C1 segment of cervical spinal cord (tissue), 14 donors: ENCODE results near the gene TAF9.
"Not testable (repeated sequence)": the region's sequence is repeated elsewhere in the genome, so short reads cannot be mapped to it uniquely, and the experiment has no call there.

Experiments
- DNase-seq, 14 donors: peaks; one replicate each; lab custom pipeline; 2025; lab: John Stamatoyannopoulos, UW

The TAF9 gene

DNA sequence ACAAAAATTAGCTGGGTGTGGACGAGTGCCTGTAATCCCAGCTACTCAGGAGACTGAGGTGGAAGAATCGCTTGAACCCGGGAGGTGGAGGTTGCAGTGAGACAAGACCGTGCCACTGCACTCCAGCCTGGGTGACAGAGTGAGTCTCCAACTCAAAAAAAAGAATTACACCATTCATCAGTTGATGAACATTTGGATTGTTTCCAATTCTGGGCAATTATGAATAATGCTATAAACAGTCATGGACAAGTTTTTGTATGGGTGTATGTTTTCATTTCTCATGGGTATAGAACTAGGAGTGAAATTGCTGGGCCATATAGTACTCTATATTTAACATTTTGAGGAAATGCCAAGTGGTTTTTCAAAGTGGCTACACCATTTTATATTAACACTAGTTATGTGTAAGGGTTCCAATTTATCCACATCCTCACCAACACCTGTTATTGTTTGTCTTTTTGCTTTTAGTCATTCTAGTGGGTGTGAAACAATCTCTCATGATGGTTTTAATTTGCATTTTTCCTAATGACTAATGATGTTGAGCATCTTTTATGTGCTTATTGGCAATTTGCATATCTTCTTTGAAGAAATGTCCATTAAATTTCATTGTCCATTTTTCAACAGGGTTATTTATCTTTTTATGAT is 27.7 kb downstream of the TAF9 start:
- no peak for DNase-seq

DNA sequence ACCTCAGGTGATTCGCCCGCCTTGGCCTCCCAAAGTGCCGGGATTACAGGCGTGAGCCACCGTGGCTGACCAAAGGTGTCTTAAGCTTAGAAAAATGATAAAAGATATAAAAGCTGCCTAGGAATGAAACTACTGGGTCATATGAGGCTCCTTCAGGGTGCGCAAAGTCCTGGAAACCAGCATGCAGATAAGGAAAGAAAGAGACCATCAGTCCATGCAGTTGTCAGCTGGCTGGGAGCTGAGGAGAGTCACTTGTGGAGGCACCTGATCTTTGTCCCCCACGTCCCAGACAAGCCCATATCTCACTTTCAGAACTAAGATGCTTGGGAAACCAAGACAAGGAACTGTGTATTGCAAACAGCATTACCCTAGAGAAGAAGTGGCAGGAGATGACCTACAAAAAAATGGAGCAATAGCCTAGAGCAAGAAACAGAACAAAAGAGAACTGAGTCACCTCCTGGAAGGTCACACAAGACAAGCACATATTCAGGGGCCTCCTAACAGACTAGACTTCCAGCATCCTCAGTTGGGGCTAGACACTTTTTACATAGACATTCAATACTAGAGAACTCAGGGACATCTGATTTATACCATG is 33.9 kb downstream of the TAF9 start:
- no peak for DNase-seq

DNA sequence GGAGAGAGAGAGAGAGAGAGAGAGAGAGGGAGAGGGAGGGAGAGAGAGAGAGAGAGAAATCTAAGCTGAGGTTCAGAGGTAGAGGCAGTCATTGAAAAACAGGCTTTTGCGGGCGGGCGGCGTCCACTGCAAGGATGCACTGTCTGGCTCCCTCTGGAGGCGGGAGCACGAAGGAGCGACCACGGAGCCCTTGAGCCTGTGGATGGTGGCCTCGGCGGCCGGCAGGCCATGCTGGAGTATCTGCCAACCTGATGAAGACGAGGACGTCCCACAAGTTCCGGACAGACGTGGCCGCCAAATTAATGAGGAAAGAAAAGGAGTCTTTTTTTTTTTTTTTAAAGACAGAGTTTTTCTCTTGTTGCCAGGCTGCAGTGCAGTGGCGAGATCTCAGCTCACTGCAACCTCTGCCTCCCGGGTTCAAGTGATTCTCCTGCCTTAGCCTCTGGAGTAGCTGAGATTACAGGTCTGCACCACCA is 34.5 kb downstream of the TAF9 start:
- DNase-seq = peak; percentile 7 to 75 (median 48)

DNA sequence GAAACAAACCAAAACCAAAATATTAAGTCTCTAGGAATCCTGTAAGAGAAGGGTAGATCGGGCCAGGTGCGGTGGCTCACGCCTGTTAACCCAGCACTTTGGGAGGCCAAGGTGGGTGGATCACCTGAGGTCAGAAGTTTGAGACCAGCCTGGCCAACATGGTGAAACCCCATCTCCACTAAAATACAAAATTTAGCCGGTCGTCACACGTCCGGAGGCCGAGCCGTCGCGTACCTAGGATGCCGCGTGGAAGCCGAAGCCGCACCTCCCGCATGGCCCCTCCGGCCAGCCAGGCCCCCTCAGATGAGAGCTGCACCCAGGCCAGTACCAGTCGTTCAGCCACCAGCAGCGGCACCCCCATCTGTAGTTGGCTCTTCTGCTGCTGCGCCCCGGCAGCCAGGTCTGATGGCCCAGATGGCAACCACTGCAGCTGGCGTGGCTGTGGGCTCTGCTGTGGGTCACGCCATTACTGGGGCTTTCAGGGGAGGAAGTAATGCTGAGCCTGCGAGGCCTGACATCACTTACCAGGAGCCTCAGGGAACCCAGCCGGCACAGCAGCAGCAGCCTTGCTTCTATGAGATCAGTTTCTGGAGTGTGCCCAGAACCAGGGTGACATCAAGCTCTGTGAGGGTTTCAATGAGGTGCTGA is 35.5 kb downstream of the TAF9 start:
- DNase-seq = not testable (repeated sequence)

DNA sequence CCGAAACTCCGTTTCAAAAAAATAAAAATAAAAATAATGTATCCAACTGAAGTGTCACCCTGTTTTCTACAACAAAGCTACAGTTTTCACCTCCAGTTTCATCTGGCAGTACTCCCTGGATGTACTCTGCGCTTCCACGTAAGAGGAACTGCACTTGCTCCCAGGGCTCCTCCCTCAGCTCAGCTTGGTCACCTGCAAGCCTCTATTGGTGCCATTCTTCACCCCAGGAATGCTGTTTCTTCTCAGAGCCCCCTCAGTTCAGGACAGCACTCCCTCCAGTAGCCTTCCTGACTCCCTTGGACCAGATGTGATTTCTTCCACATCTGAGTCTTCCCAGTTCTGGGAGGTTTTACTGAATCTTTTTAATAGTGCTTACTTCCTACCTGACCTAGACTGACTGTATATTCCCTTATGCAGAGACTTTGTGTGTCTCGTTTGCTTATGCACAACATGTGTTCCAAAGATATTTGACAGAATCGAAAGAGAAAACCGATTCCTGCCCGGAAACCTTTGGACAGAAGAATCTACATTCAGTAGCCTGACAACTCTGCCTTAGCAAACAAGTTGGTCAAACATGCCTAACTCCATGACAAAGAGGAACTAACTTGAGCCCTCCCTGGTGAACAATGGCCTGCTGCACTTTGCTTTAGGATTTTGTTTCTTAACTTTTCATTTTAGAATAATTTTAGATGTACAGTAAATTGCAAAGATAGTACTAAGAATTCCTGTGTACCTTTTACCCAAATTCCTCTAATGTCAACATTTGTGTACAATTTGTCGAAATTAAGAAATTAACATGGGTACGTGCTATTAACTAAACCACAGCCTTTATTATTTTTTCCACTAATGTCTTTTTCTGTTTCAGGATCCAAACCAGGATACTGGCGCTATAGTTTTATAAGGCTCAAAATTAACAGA is 37.5 kb downstream of the TAF9 start:
- DNase-seq = peak in 2 of 14 donors; percentile 6 to 40

DNA sequence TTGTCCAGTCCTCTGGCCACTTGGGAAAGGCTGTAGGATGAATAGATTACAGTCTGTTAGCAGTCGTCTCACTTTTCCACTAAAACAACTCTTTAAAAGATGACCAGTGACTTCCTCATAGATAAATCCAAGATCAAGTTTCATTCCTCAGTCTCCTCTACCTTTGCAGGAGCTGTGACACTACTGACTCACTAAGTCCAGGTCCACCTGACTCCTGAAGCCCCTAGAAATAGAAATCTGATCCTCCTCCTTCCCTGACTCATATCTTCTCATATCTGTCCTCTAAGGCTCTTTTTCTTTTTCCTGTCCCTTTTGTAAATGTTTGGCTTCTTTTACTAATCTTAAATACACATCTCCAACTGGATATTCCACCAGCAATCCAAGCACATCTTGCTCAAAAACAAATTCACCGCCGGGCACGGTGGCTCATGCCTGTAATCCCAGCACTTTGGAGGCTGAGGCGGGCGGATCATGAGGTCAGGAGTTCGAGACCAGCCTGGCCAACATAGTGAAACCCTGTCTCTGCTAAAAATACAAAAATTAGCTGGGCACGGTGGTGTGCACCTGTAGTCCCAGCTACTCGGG is 39.3 kb downstream of the TAF9 start:
- DNase-seq = no peak

DNA sequence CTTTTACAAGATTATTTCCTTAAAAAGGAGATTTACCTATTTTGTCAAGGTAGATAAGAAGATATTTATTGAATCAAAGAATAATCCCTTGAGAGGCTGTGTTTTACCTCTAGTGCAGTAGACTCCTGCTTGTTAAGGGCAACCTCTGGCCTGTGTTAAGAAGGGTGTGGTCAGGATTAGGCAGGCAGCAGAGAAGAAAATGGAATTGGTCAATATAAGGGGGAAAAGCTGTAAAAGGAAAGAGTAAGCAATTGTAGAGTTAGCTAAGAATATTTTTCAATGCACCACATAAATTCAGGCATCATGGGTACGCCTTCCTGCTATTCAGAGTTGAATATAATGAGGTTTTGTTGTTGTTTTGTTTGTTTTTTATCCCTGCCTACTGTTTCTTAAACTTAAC is 43.0 kb downstream of the TAF9 start:
- no peak for DNase-seq

DNA sequence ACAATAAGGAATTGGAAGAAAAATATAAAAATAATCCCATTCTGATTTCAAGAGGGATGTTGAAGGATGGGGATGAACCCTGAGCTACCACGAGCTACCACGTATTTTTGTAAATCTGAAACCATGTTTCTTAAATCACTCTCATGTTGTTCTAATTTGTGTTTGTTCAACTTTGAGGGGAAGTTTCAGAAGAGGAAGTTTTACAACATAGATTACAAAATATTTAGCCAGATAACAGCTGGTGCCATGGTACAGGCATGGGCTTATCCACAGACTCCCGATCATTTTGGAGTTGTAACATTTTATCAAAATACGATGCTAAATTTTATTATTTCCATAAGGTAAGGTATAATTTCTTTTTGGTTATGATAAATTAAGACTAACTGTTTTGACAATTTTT is 51.9 kb downstream of the TAF9 start:
- DNase-seq = no peak

DNA sequence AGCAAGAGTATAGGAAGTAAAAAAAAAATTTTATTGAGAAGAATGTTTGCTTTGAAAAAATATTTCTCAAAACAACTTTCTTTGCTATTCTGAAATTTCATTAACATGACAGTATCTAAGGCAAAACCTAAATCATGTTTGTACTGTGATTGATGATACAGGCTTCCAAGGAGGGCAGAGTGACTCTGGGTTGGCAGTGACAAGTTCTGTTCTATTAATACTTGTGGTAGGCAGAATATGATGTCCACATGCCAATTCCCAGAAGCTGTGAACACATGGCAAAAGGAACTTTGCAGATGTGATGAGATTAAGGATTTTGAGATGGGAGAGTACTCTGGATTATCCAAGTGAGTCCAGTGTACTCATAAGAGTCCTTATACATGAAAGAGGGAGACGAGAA is 53.3 kb downstream of the TAF9 start:
- no peak for DNase-seq
